NCI-H510A (cell line): Measurements from ENCODE around the gene LSM8.
"Not testable (repeated sequence)": the region's sequence is repeated elsewhere in the genome, so short reads cannot be mapped to it uniquely, and the experiment has no call there.

ENCODE experiments used
- DNase-seq: peaks from one replicate; lab custom pipeline; 2025; lab: John Stamatoyannopoulos, UW

Gene LSM8

GRCh38 chr7:118214051-118214832, 30.3 kb downstream of the LSM8 start:
- peak; percentile 27 for DNase-seq

- DNase-seq, result no peak
Measured at GRCh38 chr7:118214833-118215182, 30.8 kb downstream of the LSM8 start.

GRCh38 chr7:118217210-118217619, 33.3 kb downstream of the LSM8 start:
- no peak for DNase-seq

GRCh38 chr7:118218413-118219156, 34.6 kb downstream of the LSM8 start:
- DNase-seq, result no peak

- no peak for DNase-seq
Measured at GRCh38 chr7:118219157-118219512, 35.2 kb downstream of the LSM8 start.

GRCh38 chr7:118220583-118220982, 36.6 kb downstream of the LSM8 start:
- no peak for DNase-seq

GRCh38 chr7:118222591-118222990, 38.6 kb downstream of the LSM8 start:
- no peak for DNase-seq

- no peak for DNase-seq
Measured at GRCh38 chr7:118224521-118224920, 40.6 kb downstream of the LSM8 start, which contains the start of gene ANKRD7. TSS of gene ANKRD7 (plus strand) at chr7:118224704. CDS start at chr7:118224831, 127 bp downstream.

GRCh38 chr7:118232837-118233236, 48.9 kb downstream of the LSM8 start:
- DNase-seq, result no peak

GRCh38 chr7:118233799-118234198, 49.8 kb downstream of the LSM8 start:
- no peak for DNase-seq

GRCh38 chr7:118239014-118239413, 55.0 kb downstream of the LSM8 start:
- no peak for DNase-seq

GRCh38 chr7:118240320-118240719, 56.4 kb downstream of the LSM8 start:
- DNase-seq, result not testable (repeated sequence)
